ENCODE results near the gene GLIS2.

The GLIS2 gene

DNA sequence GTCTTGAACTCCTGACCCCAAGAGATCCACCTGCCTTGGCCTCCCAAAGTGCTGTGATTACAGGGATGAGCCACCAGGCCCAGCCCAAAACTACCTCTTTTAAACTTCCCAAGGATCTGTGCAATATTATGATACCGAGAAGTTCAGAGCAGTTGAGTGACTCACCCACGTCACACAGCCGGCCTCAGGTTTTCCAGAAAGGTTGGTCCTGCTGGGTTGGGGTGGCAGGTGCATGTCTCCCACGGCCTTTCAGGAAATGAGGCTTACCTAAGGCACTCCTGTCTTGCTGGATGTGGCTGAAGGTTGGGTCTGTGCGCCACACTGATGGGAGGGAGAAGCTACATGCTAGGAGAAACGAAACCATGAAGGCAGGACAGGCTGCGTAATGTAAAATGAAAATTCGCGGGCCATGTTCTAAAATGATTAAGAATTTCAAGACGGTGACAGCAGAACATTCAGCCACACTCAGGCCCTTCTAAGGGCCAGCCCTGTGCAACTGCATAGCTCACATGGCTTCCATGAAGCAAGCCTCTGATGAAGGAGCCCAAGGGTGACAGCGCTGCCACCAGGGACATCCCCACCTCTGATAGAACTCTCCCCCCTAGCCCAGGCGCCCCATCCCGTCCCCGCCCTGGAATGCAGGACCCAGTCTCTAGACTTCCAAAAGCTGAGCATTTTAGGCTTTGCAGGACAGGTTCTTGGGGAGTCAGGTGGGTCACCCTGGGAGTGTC is 6.6 kb upstream of the GLIS2 start:
- TF ChIP-seq, protein P1, sequence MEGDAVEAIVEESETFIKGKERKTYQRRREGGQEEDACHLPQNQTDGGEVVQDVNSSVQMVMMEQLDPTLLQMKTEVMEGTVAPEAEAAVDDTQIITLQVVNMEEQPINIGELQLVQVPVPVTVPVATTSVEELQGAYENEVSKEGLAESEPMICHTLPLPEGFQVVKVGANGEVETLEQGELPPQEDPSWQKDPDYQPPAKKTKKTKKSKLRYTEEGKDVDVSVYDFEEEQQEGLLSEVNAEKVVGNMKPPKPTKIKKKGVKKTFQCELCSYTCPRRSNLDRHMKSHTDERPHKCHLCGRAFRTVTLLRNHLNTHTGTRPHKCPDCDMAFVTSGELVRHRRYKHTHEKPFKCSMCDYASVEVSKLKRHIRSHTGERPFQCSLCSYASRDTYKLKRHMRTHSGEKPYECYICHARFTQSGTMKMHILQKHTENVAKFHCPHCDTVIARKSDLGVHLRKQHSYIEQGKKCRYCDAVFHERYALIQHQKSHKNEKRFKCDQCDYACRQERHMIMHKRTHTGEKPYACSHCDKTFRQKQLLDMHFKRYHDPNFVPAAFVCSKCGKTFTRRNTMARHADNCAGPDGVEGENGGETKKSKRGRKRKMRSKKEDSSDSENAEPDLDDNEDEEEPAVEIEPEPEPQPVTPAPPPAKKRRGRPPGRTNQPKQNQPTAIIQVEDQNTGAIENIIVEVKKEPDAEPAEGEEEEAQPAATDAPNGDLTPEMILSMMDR (IDR thresholded peaks at IDR 0.05; ENCODE audit: low read depth, low read length), result no peak
- TF ChIP-seq EZH2phosphoT487 (IDR thresholded peaks at IDR 0.05; ENCODE audit: low read depth), result no peak
- peak overlapping the region; percentile 87 for H2AFZ ChIP-seq (ENCODE audit: low read depth, low read length)
- no peak overlapping the region for H3K9ac ChIP-seq (ENCODE audit: low read length)
- peaks cover 29% of the 10 kb centered on the region for H3K4me1 ChIP-seq (ENCODE audit: low read length)
- H4K20me1 ChIP-seq (ENCODE audit: insufficient read depth, low read length), result no peaks in the 10 kb centered on the region
- peaks cover 2% of the 10 kb centered on the region for H3K27me3 ChIP-seq (ENCODE audit: low read depth, low read length)
- peaks cover 19% of the 10 kb centered on the region for H3K79me2 ChIP-seq (ENCODE audit: low read length)
- peak overlapping the region; percentile 68 for H3K4me2 ChIP-seq (ENCODE audit: low read length)
- H3K4me3 ChIP-seq (ENCODE audit: low read length), result peak overlapping the region; percentile 36
- H3K27ac ChIP-seq (ENCODE audit: low read length), result peak overlapping the region; percentile 51
- H3K36me3 ChIP-seq (replicated peaks; ENCODE audit: low read depth, low read length), result peaks cover 6% of the 10 kb centered on the region
- no peaks in the 10 kb centered on the region for H3K9me3 ChIP-seq (ENCODE audit: insufficient read depth, low read length)

DNA sequence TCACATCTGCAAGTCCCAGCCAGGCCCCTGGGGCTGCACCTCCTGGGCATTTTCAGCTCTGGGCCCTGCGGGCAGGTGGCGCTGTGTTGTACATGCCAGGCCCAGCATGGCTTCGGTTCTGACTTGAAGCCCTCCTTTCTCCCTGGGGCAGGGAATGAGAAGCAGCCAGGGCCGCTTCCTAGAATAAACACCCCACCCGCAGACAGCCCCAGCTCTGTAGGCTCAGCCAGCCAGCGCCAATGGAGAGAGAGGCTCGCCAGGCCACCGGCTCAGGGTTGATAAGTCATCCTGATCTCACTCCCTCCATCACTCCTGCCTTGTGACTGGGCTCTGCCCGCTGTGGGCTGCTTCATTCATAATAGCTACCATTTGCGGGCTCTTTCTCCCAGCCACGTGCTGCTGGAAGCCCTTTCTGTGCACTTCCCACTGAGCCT is 6.0 kb upstream of the GLIS2 start:
- H4K20me1 ChIP-seq (ENCODE audit: insufficient read depth, low read length), result no peaks in the 10 kb centered on the region
- peak overlapping the region; percentile 36 for H3K4me3 ChIP-seq (ENCODE audit: low read length)
- peak overlapping the region; percentile 68 for H3K4me2 ChIP-seq (ENCODE audit: low read length)
- no peaks in the 10 kb centered on the region for H3K9me3 ChIP-seq (ENCODE audit: insufficient read depth, low read length)
- peaks cover 8% of the 10 kb centered on the region for H3K27me3 ChIP-seq (ENCODE audit: low read depth, low read length)
- peaks cover 6% of the 10 kb centered on the region for H3K36me3 ChIP-seq (replicated peaks; ENCODE audit: low read depth, low read length)
- peaks cover 16% of the 10 kb centered on the region for H3K79me2 ChIP-seq (ENCODE audit: low read length)
- peaks cover 29% of the 10 kb centered on the region for H3K4me1 ChIP-seq (ENCODE audit: low read length)
- H3K9ac ChIP-seq (ENCODE audit: low read length), result no peak overlapping the region
- peak overlapping the region; percentile 51; the same call in 1 of the 2 replicates for H3K27ac ChIP-seq (ENCODE audit: low read length)
- no peak for TF ChIP-seq EZH2phosphoT487 (IDR thresholded peaks at IDR 0.05; ENCODE audit: low read depth)
- TF ChIP-seq, protein P1 (IDR thresholded peaks at IDR 0.05; ENCODE audit: low read depth, low read length), result peak; percentile 94
- H2AFZ ChIP-seq (ENCODE audit: low read depth, low read length), result peak overlapping the region; percentile 87

DNA sequence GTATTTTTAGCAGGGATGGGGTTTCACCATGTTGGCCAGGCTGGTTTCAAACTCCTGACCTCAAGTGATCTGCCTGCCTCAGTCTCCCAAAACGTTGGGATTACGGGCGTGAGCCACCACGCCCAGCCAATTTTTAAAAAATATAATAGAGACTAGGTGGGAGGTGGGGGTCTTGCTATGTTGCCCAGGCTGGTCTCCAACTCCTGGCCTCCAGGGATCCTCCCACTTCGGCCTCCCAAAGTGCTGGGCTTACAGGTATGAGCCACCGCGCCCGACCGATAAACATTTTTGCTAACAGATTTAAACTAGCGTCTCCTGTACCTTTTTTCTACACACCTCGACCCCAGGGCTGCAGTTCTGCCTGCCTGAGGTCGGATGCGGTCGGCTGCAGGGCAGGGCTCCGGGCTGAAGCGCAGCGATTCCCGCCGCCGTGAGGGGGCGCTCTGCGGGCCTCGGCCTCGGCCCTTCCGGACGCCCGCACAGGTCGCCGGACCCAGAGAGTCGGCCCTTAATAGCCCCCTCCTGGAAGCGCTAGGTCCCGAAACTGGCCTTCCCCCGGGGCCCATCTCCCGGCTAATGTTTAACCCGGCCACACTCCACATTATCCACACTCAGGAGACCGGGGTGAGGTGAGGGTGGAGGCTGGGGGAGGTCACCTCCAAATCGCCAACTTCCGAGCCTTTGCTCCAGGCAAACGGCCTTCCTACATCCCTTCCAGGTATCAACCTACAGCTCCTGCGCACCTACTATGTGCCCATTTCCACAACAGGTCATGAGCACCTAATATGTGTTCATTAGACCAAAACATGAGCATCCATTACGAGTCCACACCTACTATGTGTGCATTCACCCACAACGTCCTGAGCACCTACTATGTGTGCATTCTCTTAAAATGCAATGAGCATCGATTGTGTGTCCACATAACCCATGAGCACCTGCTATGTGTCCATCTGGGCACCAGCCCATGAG is 2.0 kb upstream of the GLIS2 start:
- no peaks in the 10 kb centered on the region for H4K20me1 ChIP-seq (ENCODE audit: insufficient read depth, low read length)
- no peak overlapping the region for H3K27ac ChIP-seq (ENCODE audit: low read length)
- no peaks in the 10 kb centered on the region for H3K9me3 ChIP-seq (ENCODE audit: insufficient read depth, low read length)
- no peak overlapping the region for H3K9ac ChIP-seq (ENCODE audit: low read length)
- no peaks in the 10 kb centered on the region for H3K79me2 ChIP-seq (ENCODE audit: low read length)
- no peak overlapping the region for H3K4me3 ChIP-seq (ENCODE audit: low read length)
- TF ChIP-seq, protein P1 (IDR thresholded peaks at IDR 0.05; ENCODE audit: low read depth, low read length), result no peak
- TF ChIP-seq EZH2phosphoT487 (IDR thresholded peaks at IDR 0.05; ENCODE audit: low read depth), result no peak
- H2AFZ ChIP-seq (ENCODE audit: low read depth, low read length), result no peak overlapping the region
- no peaks in the 10 kb centered on the region for H3K36me3 ChIP-seq (replicated peaks; ENCODE audit: low read depth, low read length)
- H3K4me2 ChIP-seq (ENCODE audit: low read length), result no peak overlapping the region
- peaks cover 16% of the 10 kb centered on the region for H3K27me3 ChIP-seq (ENCODE audit: low read depth, low read length)
- peaks cover 16% of the 10 kb centered on the region for H3K4me1 ChIP-seq (ENCODE audit: low read length)

Measured in OCI-LY3 (cell line).